HepG2 (cell line): ENCODE measurements around the gene TMX4. TPM values are rescaled to one million over a fixed set of nuclear protein-coding genes. Genes with fewer than 3 reads are reported as not detected.

Experiments
- ATAC-seq: fragments of 200-7000 bp; cut with Tn5 transposase; 3 replicates; pipeline ENCODE4 v1.9.1; 2020; ENCODE audit warnings: mild to moderate bottlenecking, moderate library complexity
- BruUV-seq: library from RNA; stranded (reverse); fragments of 400-500 nt; replicated peaks from 2 replicates; lab custom pipeline; 2021; lab: Mats Ljungman, UMichigan
- CTCF ChIA-PET: fragments of 300-600 bp; formaldehyde crosslinking; extraction: SDS; loops from one replicate; lab custom pipeline; 2021; ENCODE audit warnings: low total read pairs, inconsistent platforms, low intra/inter-chr PET ratio; lab: Yijun Ruan, JAX
- POLR2A ChIA-PET: fragments of 350-600 bp; sonication (Branson Sonifier 250); formaldehyde crosslinking; loops from one replicate; lab custom pipeline; 2020; ENCODE audit warnings: antibody characterized with exemption, inconsistent platforms; lab: Yijun Ruan, JAX
- DNase-seq: peaks from one replicate; pipeline ENCODE4 v3.0.0-alpha.2; 2015; ENCODE audit warnings: low spot score
- FAIRE-seq: peaks from 3 replicates; lab custom pipeline; 2011; peaks lifted over from hg19 to GRCh38; lab: Jason Lieb, UNC
- H2AFZ ChIP-seq: one replicate; pipeline ENCODE4 v1.6.1; 2011; ENCODE audit warnings: low read length, inconsistent platforms
- H3K27ac ChIP-seq: fragments of 300-600 bp; 3 replicates; pipeline ENCODE4 v1.8.0; 2011; ENCODE audit warnings: mixed run types, mild to moderate bottlenecking, mixed read lengths, low read length, inconsistent platforms; ENCODE audit not compliant: insufficient read depth; ENCODE audit errors: extremely low read length
- H3K27me3 ChIP-seq, 2 experiments: fragments of 200-600 bp in 1 of 2; 2 replicates in 1 of 2; 3 replicates in 1 of 2; pipeline versions ENCODE4 v1.6.0 to v1.8.0; 2011; ENCODE audit warnings: low read length in 2 of 2, mild to moderate bottlenecking in 2 of 2, moderate library complexity in 2 of 2, inconsistent platforms in 1 of 2; ENCODE audit not compliant: insufficient read depth in 2 of 2, control insufficient read depth in 1 of 2
- H3K36me3 ChIP-seq, 2 experiments: fragments of 200-600 bp in 1 of 2; replicated peaks in 1 of 2; 2 replicates in 1 of 2; 3 replicates in 1 of 2; pipeline versions ENCODE4 v1.5.1 to v1.8.0; 2011; ENCODE audit warnings: low read length in 2 of 2, inconsistent platforms in 1 of 2; ENCODE audit not compliant: insufficient read depth in 2 of 2, control insufficient read depth in 1 of 2
- H3K4me1 ChIP-seq: 2 replicates; pipeline ENCODE4 v1.5.1; 2012; ENCODE audit warnings: low read length, inconsistent platforms; ENCODE audit not compliant: insufficient read depth
- H3K4me2 ChIP-seq: 2 replicates; pipeline ENCODE4 v1.6.0; 2011; ENCODE audit warnings: low read depth, low read length, inconsistent platforms
- H3K4me3 ChIP-seq, 3 experiments: fragments of 200-600 bp in 1 of 3; sonication (generic), shearing (Covaris generic) in 1 of 3; replicated peaks in 1 of 3; 2 replicates each; pipeline ENCODE4 v1.5.1; 2011 to 2016; ENCODE audit warnings: low read length in 3 of 3, inconsistent platforms in 2 of 3, low read depth in 2 of 3, mild to moderate bottlenecking in 2 of 3, control low read depth in 1 of 3, mixed read lengths in 1 of 3; ENCODE audit not compliant: insufficient read depth in 1 of 3
- H3K79me2 ChIP-seq: one replicate; pipeline ENCODE4 v1.6.1; 2011; ENCODE audit warnings: low read length, inconsistent platforms; ENCODE audit not compliant: insufficient read depth
- H3K9ac ChIP-seq: 2 replicates; pipeline ENCODE4 v1.6.0; 2011; ENCODE audit warnings: mild to moderate bottlenecking, low read depth, low read length, inconsistent platforms; ENCODE audit not compliant: insufficient read depth
- H3K9me3 ChIP-seq: 2 replicates; pipeline ENCODE4 v1.5.1; 2012; ENCODE audit warnings: mild to moderate bottlenecking, low read length
- H4K20me1 ChIP-seq: 2 replicates; pipeline ENCODE4 v1.6.0; 2011; ENCODE audit warnings: inconsistent platforms, mild to moderate bottlenecking, low read length, moderate library complexity; ENCODE audit not compliant: insufficient read depth
- CAMTA2 ChIP-seq: sonication (generic); formaldehyde crosslinking; IDR thresholded peaks from 2 replicates; pipeline ENCODE4 v1.4.0; 2020; ENCODE audit warnings: mild to moderate bottlenecking, missing genetic modification reagents, borderline replicate concordance
- GPBP1L1 ChIP-seq: sonication (generic); formaldehyde crosslinking; IDR thresholded peaks from 2 replicates; pipeline ENCODE4 v1.5.0; 2020; ENCODE audit warnings: mild to moderate bottlenecking, missing genetic modification reagents
- HNRNPUL1 ChIP-seq: fragments of 200-400 bp; formaldehyde crosslinking; IDR thresholded peaks from 2 replicates; pipeline ENCODE4 v1.6.1; 2017; ENCODE audit warnings: low read depth, mild to moderate bottlenecking, low read length, moderate library complexity
- KAT8 ChIP-seq: IDR thresholded peaks from 2 replicates; pipeline ENCODE4 v1.6.1; 2016; ENCODE audit warnings: missing genetic modification reagents, missing compliant biosample characterization
- MATR3 ChIP-seq: sonication (generic); formaldehyde crosslinking; IDR thresholded peaks from 2 replicates; pipeline ENCODE4 v1.4.0; 2020; ENCODE audit warnings: missing genetic modification reagents
- NR0B2 ChIP-seq: sonication (generic); formaldehyde crosslinking; IDR thresholded peaks from 2 replicates; pipeline ENCODE4 v1.4.0; 2020; ENCODE audit warnings: mild to moderate bottlenecking, missing genetic modification reagents
- PTBP1 ChIP-seq: fragments of 200-400 bp; formaldehyde crosslinking; IDR thresholded peaks from 2 replicates; pipeline ENCODE4 v1.6.1; 2018; ENCODE audit warnings: low read length, low read depth; ENCODE audit not compliant: poor library complexity, severe bottlenecking
- RFXANK ChIP-seq: IDR thresholded peaks from 2 replicates; pipeline ENCODE4 v1.6.1; 2016
- TSC22D2 ChIP-seq: sonication (generic); formaldehyde crosslinking; IDR thresholded peaks from 2 replicates; pipeline ENCODE4 v1.5.1; 2020; ENCODE audit warnings: missing genetic modification reagents, mild to moderate bottlenecking, borderline replicate concordance
- ZNF180 ChIP-seq: sonication (generic); formaldehyde crosslinking; IDR thresholded peaks from 2 replicates; pipeline ENCODE4 v1.4.0; 2020; ENCODE audit warnings: low read depth, missing genetic modification reagents, borderline replicate concordance
- ZNF354B ChIP-seq: sonication (generic); formaldehyde crosslinking; IDR thresholded peaks from 2 replicates; pipeline ENCODE4 v1.8.0; 2022; ENCODE audit warnings: mild to moderate bottlenecking, missing genetic modification reagents
- ZNF782 ChIP-seq: sonication (generic); formaldehyde crosslinking; IDR thresholded peaks from 2 replicates; pipeline ENCODE4 v1.4.0; 2020; ENCODE audit warnings: missing genetic modification reagents, mild to moderate bottlenecking, borderline replicate concordance
- in situ Hi-C: cut with HindIII; loops from 2 replicates; pipeline ENCODE4 v1.10.0; 2017; ENCODE audit warnings: low pct_unique_long_range_greater_than_20kb; ENCODE audit not compliant: extremely low pct_ligation_motif_present
- intact Hi-C: fragments of 100-400 bp; cut with micrococcal nuclease; formaldehyde crosslinking; loops from one replicate; pipeline ENCODE4 v1.10.0; 2022; ENCODE audit not compliant: unreplicated experiment
- polyA plus RNA-seq, 8 experiments: library from polyadenylated mRNA; depleted of rRNA in 3 of 8; stranded (reverse) in 7 of 8; unstranded in 1 of 8; fragments of >200 nt; fragmentation: Illumina TruSeq in 4 of 8; extraction: Trizol in 4 of 8; gene quantifications; 2 replicates each; pipeline versions ENCODE4 v1.2.1 to v1.2.3, GENCODE V29; 2011 to 2016; ENCODE audit warnings: low read depth in 4 of 8, missing spikeins in 1 of 8, mixed read lengths in 1 of 8; ENCODE audit not compliant: insufficient read depth in 1 of 8
- total RNA-seq, 5 experiments: library from RNA; depleted of rRNA; stranded (reverse); fragments of >200 nt; fragmentation: Illumina TruSeq; extraction: Trizol; gene quantifications; 2 replicates each; pipeline ENCODE4 v1.2.3, GENCODE V29; 2016; ENCODE audit warnings: low read depth in 1 of 5

TMX4 gene
- total and polyA plus RNA-seq, 2 of the 13 experiments (the other 11 are each of a cell fraction or from before 2014, with no cell fraction given) = 7.6 to 21.4 TPM

- H3K4me3 ChIP-seq = no peak overlapping the region
- no peaks in the 10 kb centered on the region for H3K9me3 ChIP-seq
- no peaks in the 10 kb centered on the region for H3K36me3 ChIP-seq
- TF ChIP-seq NR0B2 (CRISPR knock-in tag) (no peak), GPBP1L1 (CRISPR knock-in tag) (no peak), ZNF180 (CRISPR knock-in tag) (no peak), ZNF782 (CRISPR knock-in tag) (no peak), RFXANK (no peak), KAT8 (CRISPR knock-in tag) (no peak), HNRNPUL1 (no peak), CAMTA2 (no peak), ZNF354B (no peak), MATR3 (CRISPR knock-in tag) (no peak), PTBP1 (no peak), TSC22D2 (CRISPR knock-in tag) (no peak)
- no peak for ATAC-seq
- no peak overlapping the region for H3K9ac ChIP-seq
- H3K4me2 ChIP-seq = no peak overlapping the region
- H3K79me2 ChIP-seq = no peaks in the 10 kb centered on the region
- no TSS peak for BruUV-seq
- H2AFZ ChIP-seq = no peak overlapping the region
- H3K27me3 ChIP-seq = no peaks in the 10 kb centered on the region
- H3K27ac ChIP-seq = no peak overlapping the region
- H3K4me1 ChIP-seq = peaks cover 7% of the 10 kb centered on the region; the same call in 1 of the 2 replicates
- POLR2A ChIA-PET = no interaction called here
- intact Hi-C loops = no loop called here
- no peak for DNase-seq
- FAIRE-seq = no peak
- in situ Hi-C loops = no loop called here
- no peaks in the 10 kb centered on the region for H4K20me1 ChIP-seq
- CTCF ChIA-PET = no interaction called here
Measured at GRCh38 chr20:8060977-8061376, 41.4 kb upstream of the TMX4 start.
